Vagina (tissue), 2 donors: ENCODE measurements around the gene EVX2. TPM values are rescaled to one million over a fixed set of nuclear protein-coding genes. Genes with fewer than 3 reads are reported as not detected.
A peak's percentile ranks its signal among the peaks of the same experiment; 100 is the strongest.

ENCODE experiments used
- DNase-seq, 2 donors: peaks; one replicate each; pipeline ENCODE4 v3.0.0-alpha.2; 2017; ENCODE audit errors: extremely low spot score in 2 of 2
- H3K27ac ChIP-seq: fragments of 200-600 bp; sonication (generic); one replicate; pipeline ENCODE4 v1.5.1; 2019
- H3K27me3 ChIP-seq: fragments of 200-600 bp; sonication (generic); one replicate; pipeline ENCODE4 v1.5.1; 2019
- H3K36me3 ChIP-seq, 2 donors: fragments of 200-600 bp; sonication (generic); one replicate each; pipeline ENCODE4 v1.5.1; 2017 to 2019
- H3K4me1 ChIP-seq: fragments of 200-600 bp; sonication (generic); one replicate; pipeline ENCODE4 v1.5.1; 2019
- H3K4me3 ChIP-seq, 2 donors: fragments of 200-600 bp; sonication (generic); 1 replicate in 1 of 2; 2 replicates in 1 of 2; pipeline ENCODE4 v1.5.1; 2016 to 2019
- H3K9me3 ChIP-seq: fragments of 200-600 bp; sonication (generic); one replicate; pipeline ENCODE4 v1.5.1; 2019
- POLR2A ChIP-seq, 2 donors: fragments of 450-650 bp; IDR thresholded peaks; one replicate each; pipeline ENCODE4 v1.6.1; 2017; ENCODE audit warnings: antibody characterized with exemption in 2 of 2, mild to moderate bottlenecking in 2 of 2, moderate library complexity in 2 of 2
- POLR2AphosphoS5 ChIP-seq, 2 donors: sonication (generic); formaldehyde crosslinking; IDR thresholded peaks; one replicate each; pipeline ENCODE4 v1.9.0; 2017; ENCODE audit warnings: antibody characterized with exemption in 2 of 2, mild to moderate bottlenecking in 2 of 2, low read depth in 1 of 2; ENCODE audit not compliant: insufficient read depth in 1 of 2
- intact Hi-C: fragments of 100-400 bp; cut with DNase I; formaldehyde crosslinking; loops from one replicate; pipeline ENCODE4 v1.15.1; 2023
- total RNA-seq: library from RNA; depleted of rRNA; stranded (reverse); fragments of >200 nt; gene quantifications from one replicate; pipeline ENCODE4 v1.2.3, GENCODE V29; 2016
- TF ChIP-seq, protein P1 (sequence below), 3 experiments: fragments of 450-650 bp in 2 of 3; fragments of 200-600 bp in 1 of 3; sonication (generic) in 1 of 3; IDR thresholded peaks; one replicate each; pipeline ENCODE4 v1.5.1; 2017 to 2019; ENCODE audit warnings: antibody characterized with exemption in 3 of 3, mild to moderate bottlenecking in 2 of 3, moderate library complexity in 2 of 3

EVX2 gene
- total RNA-seq, 1 donor from 2014 or later: 0.98 TPM

DNA sequence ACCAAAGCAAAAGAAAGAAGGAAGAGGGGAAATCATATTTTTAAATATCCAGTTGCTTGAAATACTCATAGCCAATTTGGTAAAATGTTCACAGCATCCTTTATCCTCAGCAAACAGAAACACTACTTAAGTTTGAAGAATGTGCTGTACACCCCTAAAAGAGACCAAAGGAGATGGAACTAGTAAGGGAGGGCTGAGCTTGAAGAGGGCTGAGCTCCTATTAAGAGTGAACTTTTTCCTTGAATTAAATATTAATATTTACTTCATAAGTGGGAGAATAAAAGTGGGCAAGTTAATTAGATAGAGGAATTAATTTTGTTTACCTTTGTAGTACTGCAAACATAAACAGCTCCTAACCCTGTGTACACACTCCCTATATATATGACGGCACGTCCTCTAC, 7.0 kb downstream of the EVX2 start:
- Histone ChIP-seq H3K27me3 (peaks cover 9% of the 10 kb centered on the region), H3K27ac (peak overlapping the region; percentile 93), H3K4me1 (peaks cover 11% of the 10 kb centered on the region), H3K9me3 (no peaks in the 10 kb centered on the region), H3K36me3 (no peaks in the 10 kb centered on the region), H3K4me3 (no peak overlapping the region)
- TF ChIP-seq POLR2AphosphoS5 (IDR thresholded peaks at IDR 0.05; ENCODE audit: insufficient read depth in 1 of 2, low read depth in 1 of 2) (no peak), POLR2A (IDR thresholded peaks at IDR 0.05) (no peak)
- TF ChIP-seq, protein P1, sequence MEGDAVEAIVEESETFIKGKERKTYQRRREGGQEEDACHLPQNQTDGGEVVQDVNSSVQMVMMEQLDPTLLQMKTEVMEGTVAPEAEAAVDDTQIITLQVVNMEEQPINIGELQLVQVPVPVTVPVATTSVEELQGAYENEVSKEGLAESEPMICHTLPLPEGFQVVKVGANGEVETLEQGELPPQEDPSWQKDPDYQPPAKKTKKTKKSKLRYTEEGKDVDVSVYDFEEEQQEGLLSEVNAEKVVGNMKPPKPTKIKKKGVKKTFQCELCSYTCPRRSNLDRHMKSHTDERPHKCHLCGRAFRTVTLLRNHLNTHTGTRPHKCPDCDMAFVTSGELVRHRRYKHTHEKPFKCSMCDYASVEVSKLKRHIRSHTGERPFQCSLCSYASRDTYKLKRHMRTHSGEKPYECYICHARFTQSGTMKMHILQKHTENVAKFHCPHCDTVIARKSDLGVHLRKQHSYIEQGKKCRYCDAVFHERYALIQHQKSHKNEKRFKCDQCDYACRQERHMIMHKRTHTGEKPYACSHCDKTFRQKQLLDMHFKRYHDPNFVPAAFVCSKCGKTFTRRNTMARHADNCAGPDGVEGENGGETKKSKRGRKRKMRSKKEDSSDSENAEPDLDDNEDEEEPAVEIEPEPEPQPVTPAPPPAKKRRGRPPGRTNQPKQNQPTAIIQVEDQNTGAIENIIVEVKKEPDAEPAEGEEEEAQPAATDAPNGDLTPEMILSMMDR (IDR thresholded peaks at IDR 0.05): no peak
- no peak for DNase-seq
- intact Hi-C loops: loop anchor here (5.0 kb wide), 1 partner anchor 74 kb away; the partner anchor contains the start of gene LNPK

DNA sequence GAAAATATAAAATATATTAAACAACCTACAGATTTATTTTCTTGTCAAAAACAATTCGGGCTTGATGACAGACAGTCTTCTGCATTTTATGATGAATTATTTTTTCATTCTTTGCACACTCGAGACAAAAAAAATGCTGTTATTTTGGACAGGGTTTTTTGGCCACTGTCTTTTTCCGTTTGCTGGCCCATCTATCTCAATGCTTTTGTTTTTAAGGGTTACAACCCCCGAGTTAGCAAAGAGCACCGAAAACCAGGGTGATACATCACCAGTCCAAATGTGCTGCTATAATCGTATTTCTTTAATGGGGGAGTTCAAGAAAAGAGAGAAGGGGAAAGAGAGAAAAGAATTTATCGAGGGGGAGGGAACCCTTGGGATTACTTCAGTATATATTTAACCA, 7.7 kb downstream of the EVX2 start:
- Histone ChIP-seq H3K4me1 (peaks cover 9% of the 10 kb centered on the region), H3K9me3 (no peaks in the 10 kb centered on the region), H3K27ac (peak overlapping the region; percentile 93), H3K27me3 (peaks cover 6% of the 10 kb centered on the region), H3K4me3 (no peak overlapping the region), H3K36me3 (no peaks in the 10 kb centered on the region)
- TF ChIP-seq, protein P1 (IDR thresholded peaks at IDR 0.05): no peak
- TF ChIP-seq POLR2AphosphoS5 (IDR thresholded peaks at IDR 0.05; ENCODE audit: insufficient read depth in 1 of 2, low read depth in 1 of 2) (no peak), POLR2A (IDR thresholded peaks at IDR 0.05) (no peak)
- no peak for DNase-seq
- intact Hi-C loops: loop anchor here (5.0 kb wide), 1 partner anchor 74 kb away; the partner anchor contains the start of gene LNPK

DNA sequence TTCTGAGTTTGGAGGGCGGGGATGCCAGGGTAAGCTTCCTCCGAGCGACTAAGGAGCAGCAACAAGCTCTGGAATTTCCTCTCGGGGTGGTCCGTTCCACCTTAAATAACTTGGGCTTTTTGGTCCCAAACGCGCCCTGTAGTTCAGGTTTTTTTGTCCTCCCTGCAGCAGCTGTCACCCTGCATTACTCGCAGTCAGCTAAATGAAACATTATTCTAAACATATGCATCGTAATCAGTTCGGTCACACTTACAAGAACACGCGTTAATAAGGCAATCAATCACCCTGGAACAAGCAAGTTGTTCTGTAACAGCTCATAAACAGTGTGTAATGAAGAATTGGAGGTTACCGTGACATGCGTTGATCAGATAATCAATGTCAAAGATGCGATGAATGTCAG, 8.3 kb downstream of the EVX2 start:
- no peaks in the 10 kb centered on the region for H3K9me3 ChIP-seq
- H3K4me1 ChIP-seq: peaks cover 9% of the 10 kb centered on the region
- intact Hi-C loops: loop anchor here (5.0 kb wide), 1 partner anchor 73 kb away; the partner anchor contains the start of gene LNPK
- H3K36me3 ChIP-seq: no peaks in the 10 kb centered on the region
- peaks cover 1% of the 10 kb centered on the region for H3K27me3 ChIP-seq
- H3K4me3 ChIP-seq: peak overlapping the region; percentile 17 to 29
- no peak for DNase-seq
- TF ChIP-seq POLR2AphosphoS5 (IDR thresholded peaks at IDR 0.05; ENCODE audit: insufficient read depth in 1 of 2, low read depth in 1 of 2) (no peak), POLR2A (IDR thresholded peaks at IDR 0.05) (no peak)
- TF ChIP-seq, protein P1 (IDR thresholded peaks at IDR 0.05): no peak
- peak overlapping the region; percentile 93 for H3K27ac ChIP-seq

DNA sequence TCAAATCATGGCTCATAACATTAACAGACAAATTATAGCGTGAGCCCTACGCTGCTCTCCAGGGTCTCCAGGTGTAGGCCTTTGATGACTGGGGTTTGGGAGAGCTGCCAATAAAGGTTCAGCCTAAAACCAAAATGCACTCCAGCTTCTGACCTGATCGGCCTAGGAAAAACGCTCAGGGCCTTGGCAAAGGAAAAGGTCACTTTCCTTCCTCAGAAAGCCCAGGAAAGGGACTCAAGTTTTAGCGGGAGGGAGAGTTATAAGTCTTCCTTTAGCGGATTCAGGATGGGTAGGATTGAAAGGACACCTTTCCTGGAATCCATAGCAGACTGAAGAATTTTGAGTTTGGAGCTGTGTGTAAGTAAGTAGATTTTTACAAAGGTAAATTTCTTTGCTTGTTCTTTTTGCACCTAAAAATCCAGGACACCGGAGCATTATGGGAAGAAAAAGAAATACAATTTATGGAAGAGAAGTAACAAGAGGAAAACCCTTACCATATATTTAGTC, 8.8 kb downstream of the EVX2 start:
- Histone ChIP-seq H3K36me3 (no peaks in the 10 kb centered on the region), H3K9me3 (no peaks in the 10 kb centered on the region), H3K27me3 (no peaks in the 10 kb centered on the region), H3K27ac (no peak overlapping the region), H3K4me3 (peak overlapping the region; percentile 17 to 29), H3K4me1 (peaks cover 9% of the 10 kb centered on the region)
- no peak for DNase-seq
- intact Hi-C loops: loop anchor here (5.0 kb wide), 1 partner anchor 73 kb away; the partner anchor contains the start of gene LNPK
- TF ChIP-seq POLR2AphosphoS5 (IDR thresholded peaks at IDR 0.05; ENCODE audit: insufficient read depth in 1 of 2, low read depth in 1 of 2) (no peak), POLR2A (IDR thresholded peaks at IDR 0.05) (no peak)
- TF ChIP-seq, protein P1 (IDR thresholded peaks at IDR 0.05): no peak
